Ishikawa (cell line): Measurements from ENCODE around the gene ADGRG7.

Source experiments
- CREB1 ChIP-seq: IDR thresholded peaks from 2 replicates; pipeline ENCODE4 v1.6.1; 2012; ENCODE audit warnings: low read depth
- NFIC ChIP-seq: IDR thresholded peaks from 2 replicates; pipeline ENCODE4 v1.6.1; 2012
- RAD21 ChIP-seq: IDR thresholded peaks from 2 replicates; pipeline ENCODE4 v1.6.1; 2012; ENCODE audit warnings: low read depth
- TAF1 ChIP-seq: IDR thresholded peaks from 2 replicates; pipeline ENCODE4 v1.6.1; 2012; ENCODE audit warnings: low read depth, mild to moderate bottlenecking
- TCF12 ChIP-seq: IDR thresholded peaks from 2 replicates; pipeline ENCODE4 v1.6.1; 2012; ENCODE audit warnings: low read depth

- TF ChIP-seq NFIC = no peak
- TF ChIP-seq TCF12 = no peak
- no peak for TF ChIP-seq RAD21
- no peak for TF ChIP-seq TAF1
- no peak for TF ChIP-seq CREB1
Measured at GRCh38 chr3:100709842-100710260, 100.5 kb downstream of the ADGRG7 start.
